Esophagus muscularis mucosa (tissue), 4 donors: ENCODE results near the gene CDC42SE2. TPM values are rescaled to one million over a fixed set of nuclear protein-coding genes. Genes with fewer than 3 reads are reported as not detected.
"Not testable (repeated sequence)": the region's sequence is repeated elsewhere in the genome, so short reads cannot be mapped to it uniquely, and the experiment has no call there.

ENCODE experiments used
- DNase-seq: peaks from one replicate; pipeline ENCODE4 v3.0.0-alpha.2; 2017; ENCODE audit errors: extremely low spot score
- H3K27ac ChIP-seq, 4 donors: fragments of 200-600 bp; sonication (generic); replicated peaks in 1 of 4; 1 replicate in 3 of 4; 2 replicates in 1 of 4; pipeline ENCODE4 v1.5.1; 2016 to 2019; ENCODE audit warnings: mild to moderate bottlenecking in 1 of 4
- H3K27me3 ChIP-seq, 4 donors: fragments of 200-600 bp; sonication (generic); one replicate each; pipeline versions ENCODE4 v1.5.1 to v1.6.0; 2016 to 2019
- H3K36me3 ChIP-seq, 4 donors: fragments of 200-600 bp; sonication (generic); one replicate each; pipeline ENCODE4 v1.5.1; 2016 to 2019
- H3K4me1 ChIP-seq, 4 donors: fragments of 200-600 bp; sonication (generic); one replicate each; pipeline ENCODE4 v1.5.1; 2016 to 2019
- H3K4me3 ChIP-seq, 4 donors: fragments of 200-600 bp; sonication (generic); 1 replicate in 2 of 4; 2 replicates in 2 of 4; pipeline ENCODE4 v1.5.1; 2016 to 2019; ENCODE audit warnings: mild to moderate bottlenecking in 4 of 4, moderate library complexity in 1 of 4
- H3K9me3 ChIP-seq, 4 donors: fragments of 200-600 bp; sonication (generic); 1 replicate in 3 of 4; 2 replicates in 1 of 4; pipeline ENCODE4 v1.5.1; 2016 to 2019
- CTCF ChIP-seq, 3 experiments: fragments of 200-600 bp in 2 of 3; fragments of 450-650 bp in 1 of 3; sonication (generic) in 2 of 3; IDR thresholded peaks; one replicate each; pipeline ENCODE4 v1.5.1; 2017 to 2019; ENCODE audit warnings: antibody characterized with exemption in 3 of 3, mild to moderate bottlenecking in 2 of 3, moderate library complexity in 1 of 3
- EP300 ChIP-seq: sonication (generic); formaldehyde crosslinking; IDR thresholded peaks from one replicate; pipeline ENCODE4 v1.6.1; 2017; ENCODE audit warnings: antibody characterized with exemption
- POLR2A ChIP-seq: fragments of 450-650 bp; IDR thresholded peaks from one replicate; pipeline ENCODE4 v1.6.1; 2017; ENCODE audit warnings: antibody characterized with exemption, moderate library complexity, mild to moderate bottlenecking, low read depth
- POLR2AphosphoS5 ChIP-seq, 2 donors: sonication (generic); formaldehyde crosslinking; IDR thresholded peaks; one replicate each; pipeline ENCODE4 v1.6.1; 2017; ENCODE audit warnings: antibody characterized with exemption in 2 of 2
- WGBS: methylation state at CpG from one replicate; pipeline ENCODE4 v1.1.5; 2018; 5-methylcytosine and 5-hydroxymethylcytosine counted together
- intact Hi-C: fragments of 100-400 bp; cut with DNase I; formaldehyde crosslinking; loops from one replicate; pipeline ENCODE4 v1.15.1; 2023
- total RNA-seq, 4 donors: library from RNA; depleted of rRNA; stranded (reverse); fragments of >200 nt; gene quantifications; one replicate each; pipeline versions ENCODE4 v1.1.0 to v1.2.1, GENCODE V29; 2016

CDC42SE2 gene
- total RNA-seq, 4 donors from 2014 or later: 23.1 to 28.0 (median 25.4) TPM

DNA sequence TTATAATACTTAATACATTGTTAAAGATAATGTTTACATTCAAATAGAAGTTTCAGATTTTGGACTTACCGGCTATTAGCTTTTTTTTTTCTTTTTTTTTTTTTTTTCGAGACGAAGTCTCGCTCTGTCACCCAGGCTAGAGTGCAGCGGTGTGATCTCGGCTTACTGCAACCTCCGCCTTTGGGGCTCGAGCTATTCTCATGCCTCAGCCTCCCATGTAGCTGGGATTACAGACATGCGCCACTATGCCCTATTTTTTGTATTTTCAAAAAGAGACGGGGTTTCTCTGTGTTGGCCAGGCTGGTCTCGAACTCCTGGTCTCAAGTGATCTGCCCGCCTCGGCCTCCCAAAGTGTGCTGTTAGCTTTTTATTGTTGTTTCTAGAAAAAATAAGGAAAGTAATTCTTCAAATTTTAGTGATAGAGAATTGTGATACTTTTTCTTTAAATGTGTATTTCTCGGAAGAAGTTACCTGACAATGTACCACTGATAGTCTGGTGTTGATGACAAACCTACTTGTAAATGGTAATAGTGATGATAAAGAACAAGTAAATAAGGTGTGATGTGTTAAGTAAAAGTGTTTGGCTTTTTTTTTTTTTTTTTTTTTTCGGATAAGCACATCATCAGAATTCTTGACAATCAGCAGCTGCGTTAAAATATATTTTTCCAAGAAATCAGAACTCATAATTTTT, 2.7 kb downstream of the CDC42SE2 start:
- intact Hi-C loops: no loop called here
- no peak for DNase-seq
- no peak overlapping the region for H3K4me3 ChIP-seq
- TF ChIP-seq POLR2A (no peak), EP300 (no peak), POLR2AphosphoS5 (IDR thresholded peaks at IDR 0.05) (no peak), CTCF (IDR thresholded peaks at IDR 0.05) (no peak)
- H3K9me3 ChIP-seq: no peaks in the 10 kb centered on the region
- H3K4me1 ChIP-seq: peaks cover 5 to 53% (median 37%) of the 10 kb centered on the region in 4 donors
- no peak overlapping the region for H3K27ac ChIP-seq
- 92% methylated on average over 16 of the region's 16 CpGs for WGBS
- H3K27me3 ChIP-seq: no peaks in the 10 kb centered on the region
- no peaks in the 10 kb centered on the region for H3K36me3 ChIP-seq

DNA sequence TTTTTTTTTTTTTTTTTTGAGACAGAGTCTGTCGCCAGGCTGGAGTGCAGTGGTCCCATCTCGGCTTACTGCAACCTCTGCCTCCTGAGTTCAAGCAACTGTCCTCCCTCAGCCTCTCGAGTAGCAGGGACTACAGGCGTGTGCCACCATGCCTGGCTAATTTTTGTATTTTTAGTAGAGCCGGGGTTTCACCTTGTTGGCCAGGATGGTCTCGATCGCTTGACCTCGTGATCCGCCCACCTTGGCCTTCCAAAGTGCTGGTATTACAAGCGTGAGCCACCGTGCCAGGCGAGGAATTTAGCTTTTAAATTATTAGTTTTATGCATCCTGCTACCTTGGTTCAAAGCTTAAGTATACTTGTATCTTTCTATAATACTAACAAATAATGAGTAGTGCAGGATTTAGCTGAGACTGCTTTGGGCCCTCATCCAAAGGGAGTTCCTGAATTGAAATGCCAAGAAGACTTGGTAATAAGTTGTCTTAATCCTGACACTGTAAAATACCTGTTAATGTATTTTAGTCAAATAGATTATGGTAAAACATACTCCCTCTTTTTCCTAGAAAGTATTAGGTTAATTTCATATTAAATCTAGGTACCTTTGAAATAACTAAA, 5.0 kb downstream of the CDC42SE2 start:
- Histone ChIP-seq H3K36me3 (no peaks in the 10 kb centered on the region), H3K4me1 (peaks cover 5 to 45% (median 33%) of the 10 kb centered on the region in 4 donors), H3K9me3 (no peaks in the 10 kb centered on the region), H3K4me3 (no peak overlapping the region), H3K27ac (no peak overlapping the region), H3K27me3 (no peaks in the 10 kb centered on the region)
- intact Hi-C loops: no loop called here
- 93% methylated on average over 12 of the region's 12 CpGs for WGBS
- TF ChIP-seq CTCF (IDR thresholded peaks at IDR 0.05) (no peak), EP300 (no peak), POLR2AphosphoS5 (IDR thresholded peaks at IDR 0.05) (no peak), POLR2A (no peak)
- DNase-seq: no peak

DNA sequence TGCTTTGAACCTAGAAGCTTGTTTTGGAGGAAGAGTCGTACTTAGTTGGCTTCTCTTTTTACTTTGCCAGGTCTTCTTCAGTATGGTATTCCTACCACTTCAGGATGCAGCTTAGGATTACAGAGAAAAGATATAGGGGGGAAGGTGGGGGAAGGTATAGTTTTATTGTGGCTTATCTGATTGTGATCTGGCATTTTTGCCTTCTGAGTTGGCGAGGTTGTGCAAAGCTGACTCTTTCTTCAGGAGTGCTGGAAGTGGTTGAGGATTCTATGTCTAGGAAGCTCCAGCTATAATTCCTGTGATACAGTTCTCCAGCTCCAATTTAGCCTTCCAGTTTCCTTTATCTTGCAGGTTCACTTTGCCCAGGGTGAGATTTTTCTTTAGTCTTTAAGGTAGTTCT, 7.0 kb downstream of the CDC42SE2 start:
- Histone ChIP-seq H3K4me3 (no peak overlapping the region), H3K27me3 (no peaks in the 10 kb centered on the region), H3K36me3 (no peaks in the 10 kb centered on the region), H3K9me3 (no peaks in the 10 kb centered on the region), H3K27ac (no peak overlapping the region), H3K4me1 (peaks cover 0 to 34% (median 23%) of the 10 kb centered on the region in 4 donors)
- intact Hi-C loops: no loop called here
- no peak for DNase-seq
- whole genome bisulfite sequencing: 78% methylated on average over 2 of the region's 2 CpGs
- TF ChIP-seq EP300 (no peak), POLR2A (no peak), POLR2AphosphoS5 (IDR thresholded peaks at IDR 0.05) (no peak), CTCF (IDR thresholded peaks at IDR 0.05) (no peak)

DNA sequence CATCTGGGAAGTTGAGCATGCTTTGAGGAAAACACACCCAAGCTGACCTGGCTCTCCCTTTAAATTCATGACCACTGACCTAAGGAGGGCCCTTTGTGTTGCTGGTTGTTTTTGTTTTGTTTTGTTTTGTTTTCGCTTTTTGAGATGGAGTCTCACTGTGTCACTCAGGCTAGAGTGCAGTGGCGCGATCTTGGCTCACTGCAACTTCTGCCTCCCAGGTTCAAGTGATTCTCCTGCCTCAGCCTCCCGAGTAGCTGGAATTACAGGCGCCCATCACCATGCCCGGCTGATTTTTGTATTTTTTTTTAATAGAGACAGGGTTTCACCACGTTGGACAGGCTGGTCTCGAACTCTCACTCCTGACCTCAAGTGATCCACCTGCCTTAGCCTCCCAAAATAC, 8.0 kb downstream of the CDC42SE2 start:
- intact Hi-C loops, H3K9me3 ChIP-seq, H3K4me3 ChIP-seq, DNase-seq, H3K27me3 ChIP-seq, H3K27ac ChIP-seq, H3K36me3 ChIP-seq: not testable (repeated sequence)
- H3K4me1 ChIP-seq: peaks cover 0 to 26% (median 18%) of the 10 kb centered on the region in 4 donors
- WGBS: 96% methylated on average over 8 of the region's 8 CpGs

DNA sequence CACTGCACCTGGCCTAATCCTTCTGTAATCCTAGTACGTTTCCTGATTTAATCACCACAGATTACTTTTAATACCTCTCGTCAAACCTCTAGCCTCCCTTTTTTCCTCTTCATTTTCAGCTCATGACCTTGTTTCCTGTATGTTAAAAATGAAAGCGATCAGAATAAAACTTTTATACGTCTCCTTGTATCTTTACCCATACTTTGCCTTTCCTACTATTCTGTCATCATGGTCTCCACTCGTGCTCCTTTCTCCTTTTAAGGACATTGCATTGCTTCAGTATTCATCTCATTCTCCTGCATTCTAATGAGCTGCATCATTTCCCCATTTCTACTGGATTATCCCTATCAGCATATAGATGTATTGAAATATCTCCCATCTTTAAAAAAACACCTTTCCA, 8.5 kb downstream of the CDC42SE2 start:
- H3K9me3 ChIP-seq: no peaks in the 10 kb centered on the region
- peaks cover 0 to 27% (median 19%) of the 10 kb centered on the region in 4 donors for H3K4me1 ChIP-seq
- intact Hi-C loops: no loop called here
- no peak overlapping the region for H3K4me3 ChIP-seq
- 71% methylated on average over 5 of the region's 5 CpGs for WGBS
- no peak for DNase-seq
- no peak overlapping the region for H3K27ac ChIP-seq
- TF ChIP-seq POLR2AphosphoS5 (IDR thresholded peaks at IDR 0.05) (no peak), POLR2A (no peak), EP300 (no peak), CTCF (IDR thresholded peaks at IDR 0.05) (no peak)
- no peaks in the 10 kb centered on the region for H3K36me3 ChIP-seq
- no peaks in the 10 kb centered on the region for H3K27me3 ChIP-seq
